ENCODE measurements around the gene OSBPL8.

DNA sequence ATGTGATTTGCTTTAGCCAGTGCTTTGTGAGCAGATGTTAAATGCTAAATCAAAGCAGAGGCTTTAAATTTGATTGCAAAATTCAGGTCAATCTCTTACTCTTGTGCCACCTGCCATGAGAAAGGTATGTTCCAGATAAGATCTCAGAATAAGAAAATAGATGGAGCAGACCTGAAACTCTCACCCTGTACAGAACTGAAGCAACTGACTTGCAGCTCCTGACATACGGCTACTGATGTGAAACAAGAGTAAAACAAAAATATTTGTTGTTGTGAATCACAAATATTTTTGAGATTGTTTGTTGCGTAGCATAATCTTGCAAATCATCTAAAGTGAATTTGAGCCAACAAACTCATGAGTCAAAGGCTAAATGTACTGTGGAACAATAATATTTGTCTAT lies 3.5 kb upstream of the OSBPL8 start:
- no peak for TF ChIP-seq ZNF70 (CRISPR knock-in tag; IDR thresholded peaks at IDR 0.05)
- TF ChIP-seq ZFP30 (CRISPR knock-in tag; IDR thresholded peaks at IDR 0.05), result no peak
- TF ChIP-seq BACH2 (CRISPR knock-in tag; IDR thresholded peaks at IDR 0.05; ENCODE audit: borderline replicate concordance), result no peak
- TF ChIP-seq PPARA (CRISPR knock-in tag; IDR thresholded peaks at IDR 0.05; ENCODE audit: borderline replicate concordance), result no peak
- TF ChIP-seq, protein P1, sequence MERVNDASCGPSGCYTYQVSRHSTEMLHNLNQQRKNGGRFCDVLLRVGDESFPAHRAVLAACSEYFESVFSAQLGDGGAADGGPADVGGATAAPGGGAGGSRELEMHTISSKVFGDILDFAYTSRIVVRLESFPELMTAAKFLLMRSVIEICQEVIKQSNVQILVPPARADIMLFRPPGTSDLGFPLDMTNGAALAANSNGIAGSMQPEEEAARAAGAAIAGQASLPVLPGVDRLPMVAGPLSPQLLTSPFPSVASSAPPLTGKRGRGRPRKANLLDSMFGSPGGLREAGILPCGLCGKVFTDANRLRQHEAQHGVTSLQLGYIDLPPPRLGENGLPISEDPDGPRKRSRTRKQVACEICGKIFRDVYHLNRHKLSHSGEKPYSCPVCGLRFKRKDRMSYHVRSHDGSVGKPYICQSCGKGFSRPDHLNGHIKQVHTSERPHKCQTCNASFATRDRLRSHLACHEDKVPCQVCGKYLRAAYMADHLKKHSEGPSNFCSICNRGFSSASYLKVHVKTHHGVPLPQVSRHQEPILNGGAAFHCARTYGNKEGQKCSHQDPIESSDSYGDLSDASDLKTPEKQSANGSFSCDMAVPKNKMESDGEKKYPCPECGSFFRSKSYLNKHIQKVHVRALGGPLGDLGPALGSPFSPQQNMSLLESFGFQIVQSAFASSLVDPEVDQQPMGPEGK (CRISPR knock-in tag; IDR thresholded peaks at IDR 0.05; ENCODE audit: borderline replicate concordance), result no peak
- TF ChIP-seq, protein P2, sequence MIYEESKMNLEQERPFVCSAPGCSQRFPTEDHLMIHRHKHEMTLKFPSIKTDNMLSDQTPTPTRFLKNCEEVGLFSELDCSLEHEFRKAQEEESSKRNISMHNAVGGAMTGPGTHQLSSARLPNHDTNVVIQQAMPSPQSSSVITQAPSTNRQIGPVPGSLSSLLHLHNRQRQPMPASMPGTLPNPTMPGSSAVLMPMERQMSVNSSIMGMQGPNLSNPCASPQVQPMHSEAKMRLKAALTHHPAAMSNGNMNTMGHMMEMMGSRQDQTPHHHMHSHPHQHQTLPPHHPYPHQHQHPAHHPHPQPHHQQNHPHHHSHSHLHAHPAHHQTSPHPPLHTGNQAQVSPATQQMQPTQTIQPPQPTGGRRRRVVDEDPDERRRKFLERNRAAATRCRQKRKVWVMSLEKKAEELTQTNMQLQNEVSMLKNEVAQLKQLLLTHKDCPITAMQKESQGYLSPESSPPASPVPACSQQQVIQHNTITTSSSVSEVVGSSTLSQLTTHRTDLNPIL (CRISPR knock-in tag; IDR thresholded peaks at IDR 0.05; ENCODE audit: low read depth), result no peak
- TF ChIP-seq, protein P3, sequence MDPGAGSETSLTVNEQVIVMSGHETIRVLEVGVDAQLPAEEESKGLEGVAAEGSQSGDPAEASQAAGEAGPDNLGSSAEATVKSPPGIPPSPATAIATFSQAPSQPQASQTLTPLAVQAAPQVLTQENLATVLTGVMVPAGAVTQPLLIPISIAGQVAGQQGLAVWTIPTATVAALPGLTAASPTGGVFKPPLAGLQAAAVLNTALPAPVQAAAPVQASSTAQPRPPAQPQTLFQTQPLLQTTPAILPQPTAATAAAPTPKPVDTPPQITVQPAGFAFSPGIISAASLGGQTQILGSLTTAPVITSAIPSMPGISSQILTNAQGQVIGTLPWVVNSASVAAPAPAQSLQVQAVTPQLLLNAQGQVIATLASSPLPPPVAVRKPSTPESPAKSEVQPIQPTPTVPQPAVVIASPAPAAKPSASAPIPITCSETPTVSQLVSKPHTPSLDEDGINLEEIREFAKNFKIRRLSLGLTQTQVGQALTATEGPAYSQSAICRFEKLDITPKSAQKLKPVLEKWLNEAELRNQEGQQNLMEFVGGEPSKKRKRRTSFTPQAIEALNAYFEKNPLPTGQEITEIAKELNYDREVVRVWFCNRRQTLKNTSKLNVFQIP (CRISPR knock-in tag; IDR thresholded peaks at IDR 0.05; ENCODE audit: borderline replicate concordance, low read depth), result no peak
- no peak for TF ChIP-seq TOX (CRISPR knock-in tag; IDR thresholded peaks at IDR 0.05; ENCODE audit: borderline replicate concordance)
